ENCODE measurements around the gene ATR. TPM values are rescaled to one million over a fixed set of nuclear protein-coding genes. Genes with fewer than 3 reads are reported as not detected.

ATR gene
- total RNA-seq (2014; rRNA removed; shearing (Covaris generic); ENCODE audit: low replicate concordance) = 39.6 and 74.4 TPM in 2 replicates

GRCh38 chr3:142578329-142579223, at the start of gene ATR:
TSS of gene ATR (minus strand) at chr3:142578733. CDS start at chr3:142578704, 29 bp downstream.
- Histone ChIP-seq H3K4me3 (ENCODE audit: low read length) (peak within 1 kb of the TSS; percentile 91), H3K9ac (ENCODE audit: low read length) (peak within 1 kb of the TSS; percentile 93), H3K36me3 (ENCODE audit: insufficient read depth, low read length) (peaks cover 18% of the 10 kb centered on the region), H3K27ac (ENCODE audit: low read length) (peak within 1 kb of the TSS; percentile 89), H4K20me1 (ENCODE audit: insufficient read depth, low read depth, low read length) (no peaks in the 10 kb centered on the region; the same call in 1 of the 2 replicates), H3K9me2 (replicated peaks; ENCODE audit: insufficient read depth, low read length) (no peaks in the 10 kb centered on the region), H3K79me2 (ENCODE audit: low read length) (peaks cover 53% of the 10 kb centered on the region), H2AFZ (ENCODE audit: low read length) (peak within 1 kb of the TSS; percentile 88; the same call in 1 of the 2 replicates), H3K27me3 (ENCODE audit: low read length) (no peaks in the 10 kb centered on the region), H3K4me1 (ENCODE audit: low read length) (peaks cover 42% of the 10 kb centered on the region), H3K9me3 (ENCODE audit: low read length) (no peaks in the 10 kb centered on the region), H3K4me2 (ENCODE audit: low read depth, low read length, poor library complexity, severe bottlenecking) (peak within 1 kb of the TSS; percentile 94)
- DNase-seq = peak; percentile 98

DNA sequence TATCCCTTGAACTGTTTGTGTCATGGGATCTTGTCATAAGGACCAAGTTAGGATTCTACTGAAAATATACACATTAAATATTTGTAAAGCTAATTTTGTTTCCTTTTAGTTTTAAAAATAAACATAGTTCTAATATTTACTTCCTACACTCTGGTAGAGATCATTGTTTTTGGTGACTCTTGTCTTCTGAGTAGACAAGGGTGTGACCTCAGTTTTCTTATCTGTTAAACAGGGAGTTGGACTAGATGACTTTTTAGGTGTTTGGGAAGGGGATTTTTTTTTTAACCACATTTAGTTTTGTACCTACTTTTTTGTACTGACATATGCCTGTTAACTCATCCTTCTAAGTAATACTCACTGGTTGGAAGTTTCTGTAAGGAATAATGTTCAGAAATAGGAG, 48.4 kb upstream of the ATR start:
- H3K27me3 ChIP-seq (ENCODE audit: low read length) = no peaks in the 10 kb centered on the region
- H3K9me2 ChIP-seq (replicated peaks; ENCODE audit: insufficient read depth, low read length) = no peaks in the 10 kb centered on the region
- H3K27ac ChIP-seq (ENCODE audit: low read length) = no peak overlapping the region
- no peaks in the 10 kb centered on the region for H3K36me3 ChIP-seq (ENCODE audit: insufficient read depth, low read length)
- no peak overlapping the region for H3K4me3 ChIP-seq (ENCODE audit: low read length)
- no peak overlapping the region for H3K9ac ChIP-seq (ENCODE audit: low read length)
- H2AFZ ChIP-seq (ENCODE audit: low read length) = no peak overlapping the region
- H4K20me1 ChIP-seq (ENCODE audit: insufficient read depth, low read depth, low read length) = no peaks in the 10 kb centered on the region
- no peaks in the 10 kb centered on the region for H3K9me3 ChIP-seq (ENCODE audit: low read length)
- no peaks in the 10 kb centered on the region for H3K4me1 ChIP-seq (ENCODE audit: low read length)
- no peak for DNase-seq
- H3K79me2 ChIP-seq (ENCODE audit: low read length) = no peaks in the 10 kb centered on the region
- H3K4me2 ChIP-seq (ENCODE audit: low read depth, low read length, poor library complexity, severe bottlenecking) = no peak overlapping the region

GRCh38 chr3:142625153-142625440, 46.6 kb upstream of the ATR start:
- Histone ChIP-seq H3K4me2 (ENCODE audit: low read depth, low read length, poor library complexity, severe bottlenecking) (no peak overlapping the region), H2AFZ (ENCODE audit: low read length) (no peak overlapping the region), H3K27ac (ENCODE audit: low read length) (no peak overlapping the region), H3K9ac (ENCODE audit: low read length) (no peak overlapping the region), H3K4me1 (ENCODE audit: low read length) (no peaks in the 10 kb centered on the region), H3K4me3 (ENCODE audit: low read length) (no peak overlapping the region), H3K27me3 (ENCODE audit: low read length) (no peaks in the 10 kb centered on the region), H3K36me3 (ENCODE audit: insufficient read depth, low read length) (no peaks in the 10 kb centered on the region), H3K79me2 (ENCODE audit: low read length) (no peaks in the 10 kb centered on the region), H3K9me3 (ENCODE audit: low read length) (no peaks in the 10 kb centered on the region), H3K9me2 (replicated peaks; ENCODE audit: insufficient read depth, low read length) (no peaks in the 10 kb centered on the region), H4K20me1 (ENCODE audit: insufficient read depth, low read depth, low read length) (no peaks in the 10 kb centered on the region)
- no peak for DNase-seq

DNA sequence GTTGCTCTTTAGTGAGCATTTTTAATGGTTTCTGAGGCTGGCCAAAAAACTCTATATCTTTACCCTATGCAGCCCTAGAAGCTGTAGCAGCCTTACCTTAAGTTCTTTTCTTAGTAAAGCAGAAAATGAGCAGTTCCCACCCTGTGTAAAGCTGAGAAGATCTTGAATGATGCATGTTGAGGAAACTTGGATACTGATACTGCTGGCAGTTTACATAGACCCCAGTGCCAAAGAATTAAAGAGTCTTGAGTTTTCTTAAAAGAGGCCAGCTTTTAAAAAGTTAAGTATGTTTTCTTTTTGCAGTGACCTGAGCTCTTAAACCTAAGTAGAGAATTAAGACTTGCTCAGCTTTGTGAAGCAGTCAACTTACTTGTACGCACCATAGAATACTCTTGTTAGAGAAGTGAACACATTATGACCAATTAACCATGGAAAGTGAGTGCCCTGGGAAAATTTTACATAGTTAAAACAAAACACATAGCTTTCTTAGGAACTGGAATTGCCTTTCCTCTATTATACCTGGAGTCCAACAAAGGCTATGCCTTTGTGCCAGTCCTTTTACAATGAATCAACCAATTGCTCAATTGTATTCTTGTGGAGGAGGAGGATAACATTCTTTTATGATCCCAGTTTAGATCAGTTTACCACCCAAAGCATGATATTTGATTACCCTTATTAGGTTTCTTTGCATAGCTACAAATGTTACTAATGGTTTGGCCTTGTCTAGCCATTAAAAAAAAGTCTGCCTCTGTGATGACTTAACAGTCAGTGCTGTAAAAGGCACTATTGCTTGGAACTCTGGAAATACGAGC, 46.0 kb upstream of the ATR start:
- no peak overlapping the region for H3K4me2 ChIP-seq (ENCODE audit: low read depth, low read length, poor library complexity, severe bottlenecking)
- no peak overlapping the region for H2AFZ ChIP-seq (ENCODE audit: low read length)
- no peak overlapping the region for H3K27ac ChIP-seq (ENCODE audit: low read length)
- H3K9me2 ChIP-seq (replicated peaks; ENCODE audit: insufficient read depth, low read length) = no peaks in the 10 kb centered on the region
- no peaks in the 10 kb centered on the region for H4K20me1 ChIP-seq (ENCODE audit: insufficient read depth, low read depth, low read length)
- no peaks in the 10 kb centered on the region for H3K9me3 ChIP-seq (ENCODE audit: low read length)
- no peak overlapping the region for H3K4me3 ChIP-seq (ENCODE audit: low read length)
- no peaks in the 10 kb centered on the region for H3K4me1 ChIP-seq (ENCODE audit: low read length)
- H3K36me3 ChIP-seq (ENCODE audit: insufficient read depth, low read length) = no peaks in the 10 kb centered on the region
- DNase-seq = no peak
- H3K9ac ChIP-seq (ENCODE audit: low read length) = no peak overlapping the region
- H3K79me2 ChIP-seq (ENCODE audit: low read length) = no peaks in the 10 kb centered on the region
- H3K27me3 ChIP-seq (ENCODE audit: low read length) = no peaks in the 10 kb centered on the region

DNA sequence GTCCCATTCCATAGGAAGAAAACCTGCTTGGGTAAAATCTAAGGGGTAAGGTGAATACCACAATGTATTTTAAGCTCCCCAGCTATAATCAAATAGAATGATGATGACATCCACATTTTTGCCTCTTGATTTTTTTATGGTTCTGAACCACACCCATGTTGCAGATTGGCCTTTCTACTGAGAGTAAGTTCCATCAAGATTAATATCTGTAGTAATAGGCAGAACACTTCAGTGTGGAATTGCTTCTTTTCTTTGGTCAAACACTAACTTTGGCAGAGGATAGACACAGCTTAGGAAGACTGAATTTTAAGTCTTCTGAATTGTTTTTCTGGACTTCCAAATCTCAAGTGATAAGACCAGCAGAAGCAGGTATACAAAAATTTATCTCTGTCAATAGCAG, 44.7 kb upstream of the ATR start:
- Histone ChIP-seq H3K9me3 (ENCODE audit: low read length) (no peaks in the 10 kb centered on the region), H3K4me3 (ENCODE audit: low read length) (no peak overlapping the region), H3K27ac (ENCODE audit: low read length) (no peak overlapping the region), H3K79me2 (ENCODE audit: low read length) (no peaks in the 10 kb centered on the region), H2AFZ (ENCODE audit: low read length) (no peak overlapping the region), H3K36me3 (ENCODE audit: insufficient read depth, low read length) (no peaks in the 10 kb centered on the region), H3K27me3 (ENCODE audit: low read length) (no peaks in the 10 kb centered on the region), H3K9me2 (replicated peaks; ENCODE audit: insufficient read depth, low read length) (no peaks in the 10 kb centered on the region), H3K4me2 (ENCODE audit: low read depth, low read length, poor library complexity, severe bottlenecking) (no peak overlapping the region), H3K4me1 (ENCODE audit: low read length) (no peaks in the 10 kb centered on the region), H4K20me1 (ENCODE audit: insufficient read depth, low read depth, low read length) (no peaks in the 10 kb centered on the region), H3K9ac (ENCODE audit: low read length) (no peak overlapping the region)
- no peak for DNase-seq

DNA sequence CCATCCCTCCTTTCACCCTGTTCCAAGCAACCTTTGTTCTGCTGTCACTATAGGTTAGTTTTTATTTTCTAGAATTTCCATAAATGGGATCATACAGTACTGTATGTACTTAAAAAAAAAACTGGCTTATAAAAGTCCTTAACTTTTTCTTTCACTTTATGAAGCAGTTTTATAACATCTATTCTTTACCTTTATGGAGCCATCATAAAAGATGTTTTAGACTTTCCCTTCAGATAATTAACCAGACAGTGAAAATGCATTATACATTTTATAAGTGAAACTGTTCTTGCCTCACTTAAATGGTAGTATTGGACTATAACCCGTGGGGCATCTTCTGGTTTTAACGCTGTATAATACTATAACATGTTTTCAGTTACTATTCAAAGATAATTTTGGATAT, 43.9 kb upstream of the ATR start:
- no peaks in the 10 kb centered on the region for H3K4me1 ChIP-seq (ENCODE audit: low read length)
- no peak overlapping the region for H2AFZ ChIP-seq (ENCODE audit: low read length)
- H3K27me3 ChIP-seq (ENCODE audit: low read length) = no peaks in the 10 kb centered on the region
- no peaks in the 10 kb centered on the region for H3K9me2 ChIP-seq (replicated peaks; ENCODE audit: insufficient read depth, low read length)
- H3K9ac ChIP-seq (ENCODE audit: low read length) = no peak overlapping the region
- H3K4me2 ChIP-seq (ENCODE audit: low read depth, low read length, poor library complexity, severe bottlenecking) = no peak overlapping the region
- H4K20me1 ChIP-seq (ENCODE audit: insufficient read depth, low read depth, low read length) = no peaks in the 10 kb centered on the region
- H3K36me3 ChIP-seq (ENCODE audit: insufficient read depth, low read length) = no peaks in the 10 kb centered on the region
- H3K79me2 ChIP-seq (ENCODE audit: low read length) = no peaks in the 10 kb centered on the region
- DNase-seq = no peak
- H3K9me3 ChIP-seq (ENCODE audit: low read length) = no peaks in the 10 kb centered on the region
- no peak overlapping the region for H3K4me3 ChIP-seq (ENCODE audit: low read length)
- H3K27ac ChIP-seq (ENCODE audit: low read length) = no peak overlapping the region

- Histone ChIP-seq H3K27ac (ENCODE audit: low read length) (no peak overlapping the region), H3K27me3 (ENCODE audit: low read length) (no peaks in the 10 kb centered on the region), H3K9me3 (ENCODE audit: low read length) (no peaks in the 10 kb centered on the region), H2AFZ (ENCODE audit: low read length) (no peak overlapping the region), H3K4me3 (ENCODE audit: low read length) (no peak overlapping the region), H3K9ac (ENCODE audit: low read length) (no peak overlapping the region), H3K36me3 (ENCODE audit: insufficient read depth, low read length) (no peaks in the 10 kb centered on the region), H4K20me1 (ENCODE audit: insufficient read depth, low read depth, low read length) (no peaks in the 10 kb centered on the region), H3K9me2 (replicated peaks; ENCODE audit: insufficient read depth, low read length) (no peaks in the 10 kb centered on the region), H3K79me2 (ENCODE audit: low read length) (no peaks in the 10 kb centered on the region), H3K4me2 (ENCODE audit: low read depth, low read length, poor library complexity, severe bottlenecking) (no peak overlapping the region), H3K4me1 (ENCODE audit: low read length) (no peaks in the 10 kb centered on the region)
- DNase-seq = no peak
These were observed 40.5 kb upstream of the ATR start for GRCh38 chr3:142618917-142619461.

DNA sequence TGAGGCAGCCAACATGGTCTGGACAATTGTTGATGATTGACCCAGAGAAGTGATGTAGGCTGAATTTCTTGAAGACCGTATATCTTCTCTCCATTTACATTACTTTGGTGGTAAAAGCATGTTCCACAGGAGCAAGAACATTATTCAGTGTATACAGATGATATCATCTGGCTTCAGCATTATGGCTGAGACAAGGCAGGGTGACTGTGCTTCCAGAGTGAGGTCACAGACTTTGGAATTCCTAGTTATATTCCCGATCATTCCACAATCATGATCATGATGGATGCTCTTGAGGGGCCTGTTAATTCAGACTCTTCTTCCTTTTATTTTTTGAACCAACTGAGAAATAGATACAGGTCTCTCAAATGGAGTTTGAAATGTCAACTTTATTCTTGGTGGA, 36.6 kb upstream of the ATR start:
- H3K4me3 ChIP-seq (ENCODE audit: low read length) = no peak overlapping the region
- H3K27ac ChIP-seq (ENCODE audit: low read length) = no peak overlapping the region
- H3K9me2 ChIP-seq (replicated peaks; ENCODE audit: insufficient read depth, low read length) = no peaks in the 10 kb centered on the region
- no peak overlapping the region for H2AFZ ChIP-seq (ENCODE audit: low read length)
- no peaks in the 10 kb centered on the region for H3K9me3 ChIP-seq (ENCODE audit: low read length)
- H4K20me1 ChIP-seq (ENCODE audit: insufficient read depth, low read depth, low read length) = no peaks in the 10 kb centered on the region
- H3K79me2 ChIP-seq (ENCODE audit: low read length) = no peaks in the 10 kb centered on the region
- no peaks in the 10 kb centered on the region for H3K4me1 ChIP-seq (ENCODE audit: low read length)
- no peak for DNase-seq
- no peaks in the 10 kb centered on the region for H3K36me3 ChIP-seq (ENCODE audit: insufficient read depth, low read length)
- H3K27me3 ChIP-seq (ENCODE audit: low read length) = no peaks in the 10 kb centered on the region
- no peak overlapping the region for H3K4me2 ChIP-seq (ENCODE audit: low read depth, low read length, poor library complexity, severe bottlenecking)
- H3K9ac ChIP-seq (ENCODE audit: low read length) = no peak overlapping the region
